Ovary (tissue), 9 donors: Measurements from ENCODE around the gene RXRB. TPM values are rescaled to one million over a fixed set of nuclear protein-coding genes. Genes with fewer than 3 reads are reported as not detected.

Source experiments
- DNase-seq, 5 donors: peaks; one replicate each; pipeline ENCODE4 v3.0.0-alpha.2; 2019 to 2020
- H3K27ac ChIP-seq, 2 donors: fragments of 200-600 bp; one replicate each; pipeline versions ENCODE4 v1.5.1 to v1.8.0; 2019 to 2022
- H3K27me3 ChIP-seq: fragments of 200-600 bp; one replicate; pipeline ENCODE4 v1.8.0; 2022
- H3K36me3 ChIP-seq: fragments of 200-600 bp; sonication (generic); one replicate; pipeline ENCODE4 v1.5.1; 2019
- H3K4me1 ChIP-seq: one replicate; pipeline ENCODE4 v1.8.1; 2013; ENCODE audit warnings: mild to moderate bottlenecking, moderate library complexity; ENCODE audit not compliant: insufficient read depth
- H3K4me3 ChIP-seq: fragments of 200-600 bp; sonication (generic); one replicate; pipeline ENCODE4 v1.5.1; 2017
- H3K9me3 ChIP-seq, 2 donors: fragments of 200-600 bp in 1 of 2; sonication (generic) in 1 of 2; one replicate each; pipeline versions ENCODE4 v1.5.1 to v1.8.1; 2013 to 2019; ENCODE audit warnings: mild to moderate bottlenecking in 1 of 2, moderate library complexity in 1 of 2
- EP300 ChIP-seq: sonication (generic); formaldehyde crosslinking; IDR thresholded peaks from one replicate; pipeline ENCODE4 v1.6.1; 2017; ENCODE audit warnings: antibody characterized with exemption
- POLR2A ChIP-seq: fragments of 450-650 bp; IDR thresholded peaks from one replicate; pipeline ENCODE4 v1.6.1; 2017; ENCODE audit warnings: antibody characterized with exemption, mild to moderate bottlenecking, moderate library complexity
- WGBS, 3 donors: extraction: QIAGEN DNeasy Blood & Tissue Kit in 1 of 3; methylation state at CpG; one replicate each; pipeline versions ENCODE4 v1.1.5 to v1.1.7; 2013 to 2017; 5-methylcytosine and 5-hydroxymethylcytosine counted together
- intact Hi-C, 4 donors: fragments of 100-400 bp; cut with DNase I; formaldehyde crosslinking; loops; one replicate each; pipeline versions ENCODE4 v1.11.0 to v1.15.1; 2022 to 2023
- polyA plus RNA-seq, 2 donors: library from polyadenylated mRNA; stranded (reverse); fragments of 200-250 nt in 1 of 2; fragments of 350-450 nt in 1 of 2; fragmentation: Illumina TruSeq in 1 of 2; extraction: RNeasy Lipid Tissue Mini Kit (QIAGEN cat#74804) in 1 of 2; gene quantifications; one replicate each; pipeline ENCODE4 v1.2.3, GENCODE V29; 2013 to 2014
- total RNA-seq, 7 donors: library from RNA; depleted of rRNA in 2 of 7; stranded (reverse); fragments of >200 nt in 2 of 7; fragmentation: NEBNext Ultra II Directional in 3 of 7; extraction: Animal tissue kit (Norgen Biotek cat#: 25700) in 3 of 7; gene quantifications; one replicate each; pipeline versions ENCODE4 v1.1.0 to v1.2.4, GENCODE V29; 2016 to 2023
- TF ChIP-seq, protein P1 (sequence below), 3 donors: fragments of 450-650 bp in 2 of 3; fragments of 200-600 bp in 1 of 3; IDR thresholded peaks; one replicate each; pipeline versions ENCODE4 v1.5.1 to v1.8.0; 2016 to 2022; ENCODE audit warnings: antibody characterized with exemption in 3 of 3, mild to moderate bottlenecking in 1 of 3
- donor health status: DM: no; HTN: no; CAD: no; lungs with moderate emphysema.
- donor health status: DM: no; HTN: no; CAD: no.
- donor health status: Bipolar disorder and iron deficiency.
- donor health status: DM: yes; HTN: yes; CAD: no.
- donor health status: DM: no; HTN: no; CAD: no.
- donor health status: DM: yes; HTN: yes; CAD: no.

RXRB gene
- total and polyA plus RNA-seq, 9 donors, result 19.8 to 54.0 (median 48.5) TPM

DNA sequence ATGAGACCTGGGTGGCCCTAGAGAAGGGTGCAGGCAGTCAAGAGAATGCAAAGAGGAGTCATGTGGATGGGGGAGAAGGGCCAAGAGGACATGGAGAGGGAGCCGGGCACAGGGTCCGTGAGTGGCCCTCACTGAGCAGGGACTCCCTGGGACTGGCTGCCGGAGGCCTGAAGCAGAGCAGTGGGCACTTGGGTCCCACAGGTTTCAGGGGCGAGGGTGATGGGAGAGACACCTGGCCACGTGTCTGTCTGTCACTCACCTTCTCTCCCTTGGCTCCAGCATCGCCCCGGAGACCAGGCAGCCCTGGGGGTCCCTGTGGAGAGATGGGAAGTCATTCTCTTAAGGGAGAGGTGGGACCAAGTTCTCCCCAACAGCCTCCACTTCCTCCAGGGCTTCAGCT, 33.7 kb downstream of the RXRB start:
- intact Hi-C loops, result no loop called here
- no peaks in the 10 kb centered on the region for H3K27me3 ChIP-seq
- H3K9me3 ChIP-seq, result no peaks in the 10 kb centered on the region
- H3K4me1 ChIP-seq, result no peaks in the 10 kb centered on the region
- H3K4me3 ChIP-seq, result no peak overlapping the region
- no peaks in the 10 kb centered on the region for H3K36me3 ChIP-seq
- DNase-seq, result no peak
- WGBS, 3 donors, result 91 to 95% (median 94%) methylated on average over 7 of the region's 7 CpGs
- H3K27ac ChIP-seq, result no peak overlapping the region
- TF ChIP-seq EP300, result no peak
- no peak for TF ChIP-seq POLR2A
- TF ChIP-seq, protein P1, sequence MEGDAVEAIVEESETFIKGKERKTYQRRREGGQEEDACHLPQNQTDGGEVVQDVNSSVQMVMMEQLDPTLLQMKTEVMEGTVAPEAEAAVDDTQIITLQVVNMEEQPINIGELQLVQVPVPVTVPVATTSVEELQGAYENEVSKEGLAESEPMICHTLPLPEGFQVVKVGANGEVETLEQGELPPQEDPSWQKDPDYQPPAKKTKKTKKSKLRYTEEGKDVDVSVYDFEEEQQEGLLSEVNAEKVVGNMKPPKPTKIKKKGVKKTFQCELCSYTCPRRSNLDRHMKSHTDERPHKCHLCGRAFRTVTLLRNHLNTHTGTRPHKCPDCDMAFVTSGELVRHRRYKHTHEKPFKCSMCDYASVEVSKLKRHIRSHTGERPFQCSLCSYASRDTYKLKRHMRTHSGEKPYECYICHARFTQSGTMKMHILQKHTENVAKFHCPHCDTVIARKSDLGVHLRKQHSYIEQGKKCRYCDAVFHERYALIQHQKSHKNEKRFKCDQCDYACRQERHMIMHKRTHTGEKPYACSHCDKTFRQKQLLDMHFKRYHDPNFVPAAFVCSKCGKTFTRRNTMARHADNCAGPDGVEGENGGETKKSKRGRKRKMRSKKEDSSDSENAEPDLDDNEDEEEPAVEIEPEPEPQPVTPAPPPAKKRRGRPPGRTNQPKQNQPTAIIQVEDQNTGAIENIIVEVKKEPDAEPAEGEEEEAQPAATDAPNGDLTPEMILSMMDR (IDR thresholded peaks at IDR 0.05), result no peak

- Histone ChIP-seq H3K9me3 (no peaks in the 10 kb centered on the region), H3K4me1 (no peaks in the 10 kb centered on the region), H3K4me3 (no peak overlapping the region), H3K27ac (no peak overlapping the region), H3K36me3 (no peaks in the 10 kb centered on the region), H3K27me3 (no peaks in the 10 kb centered on the region)
- WGBS, 3 donors, result 84 to 87% (median 86%) methylated on average over 6 of the region's 6 CpGs
- intact Hi-C loops, result no loop called here
- TF ChIP-seq EP300 (no peak), POLR2A (no peak)
- TF ChIP-seq, protein P1 (IDR thresholded peaks at IDR 0.05), result no peak
- DNase-seq, result no peak
Observed at GRCh38 chr6:33166363-33166762, 34.1 kb downstream of the RXRB start.

- Histone ChIP-seq H3K27ac (no peak overlapping the region), H3K4me1 (no peaks in the 10 kb centered on the region), H3K9me3 (no peaks in the 10 kb centered on the region), H3K27me3 (no peaks in the 10 kb centered on the region), H3K4me3 (no peak overlapping the region), H3K36me3 (no peaks in the 10 kb centered on the region)
- intact Hi-C loops, result no loop called here
- DNase-seq, result no peak
- no peak for TF ChIP-seq POLR2A
- TF ChIP-seq, protein P1 (IDR thresholded peaks at IDR 0.05), result no peak
- TF ChIP-seq EP300, result no peak
- WGBS, 3 donors, result 84 to 87% (median 86%) methylated on average over 14 to 17 of the region's 17 CpGs
Observed at GRCh38 chr6:33165581-33166258, 34.7 kb downstream of the RXRB start.

GRCh38 chr6:33164665-33165373, 35.6 kb downstream of the RXRB start:
- intact Hi-C loops, result loop anchor here in 2 of 4 donors (5.0 kb wide), 1 partner anchor 82 kb away; no protein-coding TSS in a partner anchor
- Histone ChIP-seq H3K9me3 (no peaks in the 10 kb centered on the region), H3K27ac (no peak overlapping the region), H3K4me3 (no peak overlapping the region), H3K27me3 (no peaks in the 10 kb centered on the region), H3K4me1 (no peaks in the 10 kb centered on the region), H3K36me3 (no peaks in the 10 kb centered on the region)
- DNase-seq, result no peak
- TF ChIP-seq, protein P1 (IDR thresholded peaks at IDR 0.05), result no peak
- TF ChIP-seq POLR2A (no peak), EP300 (no peak)
- WGBS, 3 donors, result 48 to 55% (median 51%) methylated on average over 14 of the region's 14 CpGs
